C4-2B (cell line): ENCODE results near the gene CIDEA.

Experiments
- CTCF ChIP-seq: fragments of 450-650 bp; conservative IDR thresholded peaks from 2 replicates; pipeline ENCODE4 v1.5.1; 2017; ENCODE audit warnings: mild to moderate bottlenecking
- ZFX ChIP-seq: fragments of 450-650 bp; IDR thresholded peaks from 2 replicates; pipeline ENCODE4 v1.6.1; 2017

- TF ChIP-seq CTCF: no peak
- TF ChIP-seq ZFX: no peak
These were observed 59.5 kb downstream of the CIDEA start for GRCh38 chr18:12313530-12314245.
